ENCODE results near the gene PMAIP1. TPM values are rescaled to one million over a fixed set of nuclear protein-coding genes. Genes with fewer than 3 reads are reported as not detected.

PMAIP1 gene
- total and polyA plus RNA-seq, 2 of the 8 experiments (the other 6 are each of a cell fraction or from before 2014, with no cell fraction given): 51.7 to 84.1 TPM

DNA sequence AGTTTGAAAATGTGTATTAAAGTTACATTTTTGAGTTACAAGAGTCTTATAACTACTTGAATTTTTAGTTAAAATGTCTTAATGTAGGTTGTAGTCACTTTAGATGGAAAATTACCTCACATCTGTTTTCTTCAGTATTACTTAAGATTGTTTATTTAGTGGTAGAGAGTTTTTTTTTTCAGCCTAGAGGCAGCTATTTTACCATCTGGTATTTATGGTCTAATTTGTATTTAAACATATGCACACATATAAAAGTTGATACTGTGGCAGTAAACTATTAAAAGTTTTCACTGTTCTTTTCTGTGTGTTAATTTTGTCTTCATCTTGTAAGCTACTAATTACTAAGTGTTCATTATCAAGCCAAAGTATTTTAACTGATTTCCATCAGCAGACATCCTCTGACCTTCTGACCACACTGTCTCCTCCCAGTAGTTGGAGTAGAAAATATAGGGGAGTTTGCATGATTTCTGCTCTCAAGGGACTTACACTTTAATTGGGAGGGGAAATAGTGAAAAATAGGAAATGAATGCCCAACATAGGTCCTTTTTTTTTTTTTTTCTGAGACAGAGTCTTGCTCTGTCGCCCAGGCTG lies 4.3 kb downstream of the PMAIP1 start (continued):
- no peak for TF ChIP-seq POLR2AphosphoS5 (IDR thresholded peaks at IDR 0.05; ENCODE audit: low read depth, low read length)
- no peak for TF ChIP-seq SP4 (IDR thresholded peaks at IDR 0.05; ENCODE audit: low read length)
- TF ChIP-seq TAF7 (optimal IDR thresholded peaks at IDR 0.05; ENCODE audit: borderline replicate concordance, low read depth, low read length): no peak
